Immature natural killer cell (primary cell): ENCODE results near the gene APOBEC3A. TPM values are rescaled to one million over a fixed set of nuclear protein-coding genes. Genes with fewer than 3 reads are reported as not detected.

ENCODE experiments used
- polyA plus RNA-seq, 3 donors: library from polyadenylated mRNA; unstranded; fragments of 300-500 nt; fragmentation: Illumina TruSeq; gene quantifications; one replicate each; pipeline ENCODE4 v1.2.3, GENCODE V29; 2021

APOBEC3A gene
- polyA plus RNA-seq, 3 donors from 2014 or later: not detected

Other genes with a start within 250 kb of the APOBEC3A start
- 100 to 1,000 TPM; 444 to 668 (median 473) TPM for gene SUN2, start 201.6 kb upstream of the APOBEC3A start, polyA plus RNA-seq
- gene DNAL4, start 163.5 kb upstream of the APOBEC3A start, polyA plus RNA-seq: 10 to 100 TPM; 16.7 to 16.9 (median 16.8) TPM
- 1 to 10 TPM in 1 of 3 donors, under 1 TPM in 2; 0.59 to 1.4 (median 0.66) TPM for gene NPTXR, start 113.6 kb upstream of the APOBEC3A start, polyA plus RNA-seq
- gene CBX6, start 85.4 kb upstream of the APOBEC3A start, polyA plus RNA-seq: 10 to 100 TPM in 1 of 3 donors, 1 to 10 TPM in 2; 5.2 to 16.1 (median 6.3) TPM
- gene APOBEC3B, start 24.7 kb downstream of the APOBEC3A start, polyA plus RNA-seq: 1 to 10 TPM; 2.0 to 3.9 (median 3.3) TPM
- gene APOBEC3C, start 56.6 kb downstream of the APOBEC3A start, polyA plus RNA-seq: 100 to 1,000 TPM; 242 to 468 (median 346) TPM
- gene APOBEC3D, start 63.5 kb downstream of the APOBEC3A start, polyA plus RNA-seq: 10 to 100 TPM in 2 of 3 donors, 1 to 10 TPM in 1; 3.9 to 25.3 (median 15.4) TPM
- gene APOBEC3F, start 83.3 kb downstream of the APOBEC3A start, polyA plus RNA-seq: 10 to 100 TPM in 2 of 3 donors, 1 to 10 TPM in 1; 9.0 to 43.0 (median 16.8) TPM
- gene APOBEC3G, start 119.7 kb downstream of the APOBEC3A start, polyA plus RNA-seq: 100 to 1,000 TPM; 494 to 885 (median 545) TPM
- gene APOBEC3H, start 139.6 kb downstream of the APOBEC3A start, polyA plus RNA-seq: 10 to 100 TPM; 16.7 to 22.2 (median 21.7) TPM
- gene CBX7, start 195.1 kb downstream of the APOBEC3A start, polyA plus RNA-seq: 1 to 10 TPM; 4.5 to 9.6 (median 9.1) TPM